ENCODE measurements around the gene CRHBP. TPM values are rescaled to one million over a fixed set of nuclear protein-coding genes. Genes with fewer than 3 reads are reported as not detected.

Gene CRHBP
- total and polyA plus RNA-seq, 9 of the 15 experiments (the other 6 are each of a cell fraction or from before 2014, with no cell fraction given) = not detected

DNA sequence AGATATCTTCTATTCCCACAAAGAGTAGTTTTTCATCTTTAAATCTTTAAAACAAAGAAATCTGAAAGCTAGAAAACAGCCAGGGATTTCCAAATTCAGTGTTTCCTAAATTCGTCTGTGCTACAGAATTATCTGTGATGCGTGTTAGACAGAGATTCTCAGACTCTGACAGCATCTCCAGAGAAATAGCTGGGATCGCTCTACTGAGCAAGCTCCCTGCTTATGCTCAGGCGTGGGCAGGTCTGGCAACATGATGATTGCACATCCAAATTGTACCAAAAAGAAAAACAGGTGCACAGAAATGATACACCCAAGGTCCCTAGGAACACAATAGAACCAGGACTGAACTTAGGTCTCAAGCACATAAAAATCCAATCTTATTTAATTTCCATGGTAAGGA is 22.8 kb upstream of the CRHBP start (continued):
- TF ChIP-seq SIX5 (IDR thresholded peaks at IDR 0.05; ENCODE audit: borderline replicate concordance in 1 of 2, insufficient read depth in 1 of 2, low read depth in 1 of 2, low read length in 2 of 2) (no peak), ZNF124 (CRISPR knock-in tag; IDR thresholded peaks at IDR 0.05) (no peak), SREBF1 (IDR thresholded peaks at IDR 0.05; ENCODE audit: borderline replicate concordance, low read depth, low read length) (no peak), L3MBTL2 (IDR thresholded peaks at IDR 0.05) (no peak), ZNF584 (CRISPR knock-in tag; IDR thresholded peaks at IDR 0.05; ENCODE audit: low read depth) (no peak)

DNA sequence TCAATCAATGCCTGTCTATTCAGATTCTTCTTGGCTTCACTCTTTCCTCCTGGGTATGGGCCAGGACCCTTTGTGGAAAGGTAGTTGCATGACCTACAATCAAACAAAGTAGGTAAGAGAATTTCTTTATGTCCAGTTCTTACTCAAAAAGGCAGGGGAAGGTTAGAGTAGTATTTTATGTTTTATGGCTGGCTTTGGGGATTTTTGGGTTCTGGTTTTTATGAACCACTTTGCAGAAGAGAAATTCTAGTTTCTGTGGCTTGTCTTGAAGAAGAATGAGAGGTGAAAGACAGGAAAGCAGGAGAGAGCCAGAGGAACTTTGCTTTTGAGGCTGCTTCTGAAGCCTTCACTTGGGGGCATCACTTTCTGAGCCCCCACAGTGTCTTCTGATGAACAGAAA is 14.7 kb upstream of the CRHBP start:
- Histone ChIP-seq H3K4me3 (no peak overlapping the region), H3K9me3 (replicated peaks; ENCODE audit: control insufficient read depth, insufficient read depth, low read depth, low read length) (no peaks in the 10 kb centered on the region; the same call in 1 of the 2 replicates), H3K4me2 (ENCODE audit: insufficient read depth, low read length) (no peak overlapping the region), H3K9ac (ENCODE audit: insufficient read depth in 1 of 2, low read depth in 2 of 2, low read length in 2 of 2) (no peak overlapping the region), H3K27ac (ENCODE audit: extremely low read depth, low read depth, low read length) (no peak overlapping the region), H3K27me3 (ENCODE audit: control insufficient read depth in 2 of 2, insufficient read depth in 2 of 2, low read length in 2 of 2) (peaks cover 4 to 7% of the 10 kb centered on the region in 2 experiments; a peak in 4 of 5 replicates), H3K79me2 (ENCODE audit: control insufficient read depth, insufficient read depth, low read length) (no peaks in the 10 kb centered on the region), H3K9me1 (ENCODE audit: control insufficient read depth, insufficient read depth, low read length) (no peaks in the 10 kb centered on the region), H2AFZ (ENCODE audit: low read depth, low read length) (no peak overlapping the region), H3K36me3 (ENCODE audit: control insufficient read depth, insufficient read depth, low read length) (no peaks in the 10 kb centered on the region), H3K4me1 (replicated peaks in 1 of 2; ENCODE audit: control insufficient read depth in 2 of 2, insufficient read depth in 2 of 2, low read length in 2 of 2) (no peaks in the 10 kb centered on the region), H4K20me1 (replicated peaks; ENCODE audit: control insufficient read depth, insufficient read depth, low read length) (no peaks in the 10 kb centered on the region)
- no peak for FAIRE-seq
- ATAC-seq = no peak
- ChIA-PET POLR2A (no interaction called here), CTCF (ENCODE audit: low intra/inter-chr PET ratio) (no interaction called here)
- intact Hi-C loops (cut with micrococcal nuclease) = no loop called here
- no TSS peak for BruUV-seq (replicated peaks)
- no peak for DNase-seq (ENCODE audit: extremely low read depth in 1 of 4, low spot score in 3 of 4)
- in situ Hi-C loops (cut with MboI) = no loop called here
- TF ChIP-seq NR4A1 (CRISPR knock-in tag; IDR thresholded peaks at IDR 0.05) (no peak), NR4A1 (tag; IDR thresholded peaks at IDR 0.05) (no peak), TEAD1 (CRISPR knock-in tag; IDR thresholded peaks at IDR 0.05) (no peak), FIP1L1 (IDR thresholded peaks at IDR 0.05; ENCODE audit: low read depth, low read length, poor library complexity, severe bottlenecking) (no peak)
- TF ChIP-seq, protein P1, sequence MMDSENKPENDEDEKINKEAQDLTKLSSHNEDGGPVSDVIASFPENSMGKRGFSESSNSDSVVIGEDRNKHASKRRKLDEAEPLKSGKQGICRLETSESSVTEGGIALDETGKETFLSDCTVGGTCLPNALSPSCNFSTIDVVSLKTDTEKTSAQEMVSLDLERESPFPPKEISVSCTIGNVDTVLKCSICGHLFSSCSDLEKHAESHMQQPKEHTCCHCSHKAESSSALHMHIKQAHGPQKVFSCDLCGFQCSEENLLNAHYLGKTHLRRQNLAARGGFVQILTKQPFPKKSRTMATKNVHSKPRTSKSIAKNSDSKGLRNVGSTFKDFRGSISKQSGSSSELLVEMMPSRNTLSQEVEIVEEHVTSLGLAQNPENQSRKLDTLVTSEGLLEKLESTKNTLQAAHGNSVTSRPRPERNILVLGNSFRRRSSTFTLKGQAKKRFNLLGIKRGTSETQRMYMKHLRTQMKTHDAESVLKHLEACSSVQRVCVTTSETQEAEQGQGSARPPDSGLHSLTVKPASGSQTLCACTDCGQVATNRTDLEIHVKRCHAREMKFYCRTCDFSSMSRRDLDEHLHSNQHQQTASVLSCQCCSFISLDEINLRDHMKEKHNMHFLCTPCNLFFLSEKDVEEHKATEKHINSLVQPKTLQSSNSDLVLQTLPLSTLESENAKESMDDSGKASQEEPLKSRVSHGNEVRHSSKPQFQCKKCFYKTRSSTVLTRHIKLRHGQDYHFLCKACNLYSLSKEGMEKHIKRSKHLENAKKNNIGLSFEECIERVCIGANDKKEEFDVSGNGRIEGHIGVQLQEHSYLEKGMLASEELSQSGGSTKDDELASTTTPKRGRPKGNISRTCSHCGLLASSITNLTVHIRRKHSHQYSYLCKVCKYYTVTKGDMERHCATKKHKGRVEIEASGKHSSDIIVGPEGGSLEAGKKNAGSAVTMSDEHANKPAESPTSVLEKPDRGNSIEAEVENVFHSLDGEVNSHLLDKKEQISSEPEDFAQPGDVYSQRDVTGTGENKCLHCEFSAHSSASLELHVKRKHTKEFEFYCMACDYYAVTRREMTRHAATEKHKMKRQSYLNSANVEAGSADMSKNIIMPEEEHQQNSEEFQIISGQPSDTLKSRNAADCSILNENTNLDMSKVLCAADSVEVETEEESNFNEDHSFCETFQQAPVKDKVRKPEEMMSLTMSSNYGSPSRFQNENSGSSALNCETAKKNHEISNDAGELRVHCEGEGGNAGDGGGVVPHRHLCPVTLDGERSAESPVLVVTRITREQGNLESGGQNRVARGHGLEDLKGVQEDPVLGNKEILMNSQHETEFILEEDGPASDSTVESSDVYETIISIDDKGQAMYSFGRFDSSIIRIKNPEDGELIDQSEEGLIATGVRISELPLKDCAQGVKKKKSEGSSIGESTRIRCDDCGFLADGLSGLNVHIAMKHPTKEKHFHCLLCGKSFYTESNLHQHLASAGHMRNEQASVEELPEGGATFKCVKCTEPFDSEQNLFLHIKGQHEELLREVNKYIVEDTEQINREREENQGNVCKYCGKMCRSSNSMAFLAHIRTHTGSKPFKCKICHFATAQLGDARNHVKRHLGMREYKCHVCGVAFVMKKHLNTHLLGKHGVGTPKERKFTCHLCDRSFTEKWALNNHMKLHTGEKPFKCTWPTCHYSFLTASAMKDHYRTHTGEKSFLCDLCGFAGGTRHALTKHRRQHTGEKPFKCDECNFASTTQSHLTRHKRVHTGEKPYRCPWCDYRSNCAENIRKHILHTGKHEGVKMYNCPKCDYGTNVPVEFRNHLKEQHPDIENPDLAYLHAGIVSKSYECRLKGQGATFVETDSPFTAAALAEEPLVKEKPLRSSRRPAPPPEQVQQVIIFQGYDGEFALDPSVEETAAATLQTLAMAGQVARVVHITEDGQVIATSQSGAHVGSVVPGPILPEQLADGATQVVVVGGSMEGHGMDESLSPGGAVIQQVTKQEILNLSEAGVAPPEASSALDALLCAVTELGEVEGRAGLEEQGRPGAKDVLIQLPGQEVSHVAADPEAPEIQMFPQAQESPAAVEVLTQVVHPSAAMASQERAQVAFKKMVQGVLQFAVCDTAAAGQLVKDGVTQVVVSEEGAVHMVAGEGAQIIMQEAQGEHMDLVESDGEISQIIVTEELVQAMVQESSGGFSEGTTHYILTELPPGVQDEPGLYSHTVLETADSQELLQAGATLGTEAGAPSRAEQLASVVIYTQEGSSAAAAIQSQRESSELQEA (IDR thresholded peaks at IDR 0.05; ENCODE audit: low read depth) = no peak

All from K562 (cell line).